Measurements from ENCODE around the gene TNFAIP3. TPM values are rescaled to one million over a fixed set of nuclear protein-coding genes. Genes with fewer than 3 reads are reported as not detected.

The TNFAIP3 gene
- total and polyA plus RNA-seq, 8 donors, result 7.8 to 77.0 (median 12.4) TPM

GRCh38 chr6:137902699-137903098 is 35.6 kb downstream of the TNFAIP3 start:
- WGBS, 5 donors, result 87 to 98% (median 95%) methylated on average over 1 of the region's 1 CpG
- Histone ChIP-seq H3K4me3 (no peak overlapping the region), H3K36me3 (no peaks in the 10 kb centered on the region), H3K4me1 (no peaks in the 10 kb centered on the region), H3K27me3 (no peaks in the 10 kb centered on the region), H3K27ac (no peak overlapping the region), H3K9me3 (no peaks in the 10 kb centered on the region)
- DNase-seq, result no peak
- TF ChIP-seq CTCF (IDR thresholded peaks at IDR 0.05) (no peak), POLR2A (IDR thresholded peaks at IDR 0.05) (no peak), POLR2AphosphoS5 (IDR thresholded peaks at IDR 0.05) (no peak), EP300 (IDR thresholded peaks at IDR 0.05) (no peak)
- intact Hi-C loops (cut with DNase I; ENCODE audit: low total_unique reads), result no loop called here

- Histone ChIP-seq H3K27me3 (no peaks in the 10 kb centered on the region), H3K36me3 (no peaks in the 10 kb centered on the region), H3K4me1 (no peaks in the 10 kb centered on the region), H3K4me3 (no peak overlapping the region), H3K27ac (no peak overlapping the region), H3K9me3 (no peaks in the 10 kb centered on the region)
- DNase-seq, result no peak
- WGBS, 5 donors, result 86 to 97% (median 93%) methylated on average over 7 of the region's 7 CpGs
- TF ChIP-seq POLR2AphosphoS5 (IDR thresholded peaks at IDR 0.05) (no peak), POLR2A (IDR thresholded peaks at IDR 0.05) (no peak), CTCF (IDR thresholded peaks at IDR 0.05) (no peak), EP300 (IDR thresholded peaks at IDR 0.05) (no peak)
- intact Hi-C loops (cut with DNase I; ENCODE audit: low total_unique reads), result no loop called here
Measured at GRCh38 chr6:137903274-137903932, 36.3 kb downstream of the TNFAIP3 start.

- no peak overlapping the region for H3K4me3 ChIP-seq
- H3K36me3 ChIP-seq, result no peaks in the 10 kb centered on the region
- DNase-seq, result no peak
- no peaks in the 10 kb centered on the region for H3K9me3 ChIP-seq
- no peaks in the 10 kb centered on the region for H3K27me3 ChIP-seq
- no peaks in the 10 kb centered on the region for H3K4me1 ChIP-seq
- TF ChIP-seq CTCF (IDR thresholded peaks at IDR 0.05), result no peak
- TF ChIP-seq POLR2AphosphoS5 (IDR thresholded peaks at IDR 0.05), result no peak
- no peak for TF ChIP-seq POLR2A (IDR thresholded peaks at IDR 0.05)
- TF ChIP-seq EP300 (IDR thresholded peaks at IDR 0.05), result no peak
- 84 to 86% (median 85%) methylated on average over 12 of the region's 12 CpGs for WGBS, 5 donors
- no peak overlapping the region for H3K27ac ChIP-seq
- intact Hi-C loops (cut with DNase I; ENCODE audit: low total_unique reads), result no loop called here
Measured at GRCh38 chr6:137903933-137904821, 37.1 kb downstream of the TNFAIP3 start.

GRCh38 chr6:137904822-137905617 is 38.0 kb downstream of the TNFAIP3 start:
- Histone ChIP-seq H3K36me3 (no peaks in the 10 kb centered on the region), H3K27ac (no peak overlapping the region), H3K9me3 (no peaks in the 10 kb centered on the region), H3K4me3 (no peak overlapping the region), H3K27me3 (no peaks in the 10 kb centered on the region), H3K4me1 (no peaks in the 10 kb centered on the region)
- intact Hi-C loops (cut with DNase I; ENCODE audit: low total_unique reads), result no loop called here
- no peak for DNase-seq
- no peak for TF ChIP-seq POLR2AphosphoS5 (IDR thresholded peaks at IDR 0.05)
- no peak for TF ChIP-seq CTCF (IDR thresholded peaks at IDR 0.05)
- TF ChIP-seq EP300 (IDR thresholded peaks at IDR 0.05), result no peak
- TF ChIP-seq POLR2A (IDR thresholded peaks at IDR 0.05), result no peak
- WGBS, 5 donors, result 59 to 77% (median 65%) methylated on average over 11 of the region's 11 CpGs

All from stomach (tissue), 9 donors.